ENCODE data around the gene DDX24.
"Not testable (repeated sequence)": the region's sequence is repeated elsewhere in the genome, so short reads cannot be mapped to it uniquely, and the experiment has no call there.

The DDX24 gene

DNA sequence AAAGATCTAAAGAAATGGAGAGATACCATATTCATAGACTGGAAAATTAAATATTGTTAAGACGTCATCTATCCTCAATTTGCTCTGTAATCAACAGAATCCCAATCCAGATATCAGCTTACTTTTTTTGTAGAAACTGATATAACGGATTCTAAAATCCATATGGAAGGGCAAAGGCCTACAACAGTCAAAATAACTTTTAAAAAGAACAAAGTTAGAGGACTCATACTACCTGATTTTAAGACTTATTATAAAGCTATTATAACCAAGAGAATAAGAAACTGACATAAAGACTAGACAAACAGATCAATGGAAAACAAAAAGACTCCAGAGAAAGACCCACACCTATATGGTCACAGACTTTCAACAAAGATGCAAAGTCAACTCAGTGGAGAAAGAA is 6.0 kb downstream of the DDX24 start:
- Histone ChIP-seq H3K18ac (ENCODE audit: low read depth in 1 of 2, low read length in 2 of 2) (no peak overlapping the region), H2AFZ (ENCODE audit: low read depth, low read length) (no peak overlapping the region), H3K27me3 (ENCODE audit: control insufficient read depth in 1 of 2, insufficient read depth in 1 of 2, low read length in 2 of 2) (no peaks in the 10 kb centered on the region), H3K79me1 (replicated peaks; ENCODE audit: low read length, poor library complexity, severe bottlenecking) (no peaks in the 10 kb centered on the region), H3K4ac (ENCODE audit: low read depth in 1 of 2, low read length in 2 of 2) (no peak overlapping the region), H2BK12ac (ENCODE audit: low read length in 2 of 2) (no peak overlapping the region), H3K4me2 (ENCODE audit: low read length, poor library complexity, severe bottlenecking) (no peak overlapping the region), H3K4me3 (ENCODE audit: insufficient read depth in 1 of 2, low read depth in 1 of 2, low read length in 2 of 2) (peak overlapping the region in 1 of 2 experiments; percentile 26), H3K23ac (ENCODE audit: low read length in 2 of 2) (no peak overlapping the region), H3K9me3 (ENCODE audit: control insufficient read depth, low read length) (peaks cover 22% of the 10 kb centered on the region), H2BK15ac (ENCODE audit: low read depth, poor library complexity, severe bottlenecking) (no peak overlapping the region), H3K14ac (ENCODE audit: low read length in 2 of 2) (no peak overlapping the region), H4K91ac (ENCODE audit: low read length) (no peak overlapping the region), H2AK5ac (ENCODE audit: low read length, severe bottlenecking) (no peak overlapping the region), H2BK5ac (ENCODE audit: low read depth, low read length, poor library complexity, severe bottlenecking) (no peak overlapping the region), H3K27ac (ENCODE audit: low read length, poor library complexity, severe bottlenecking) (no peak overlapping the region), H3K9ac (ENCODE audit: low read length) (no peak overlapping the region), H2BK120ac (ENCODE audit: low read depth, low read length) (no peak overlapping the region), H3K36me3 (ENCODE audit: control insufficient read depth in 1 of 2, insufficient read depth in 2 of 2, low read depth in 1 of 2, low read length in 2 of 2) (peaks cover 8 to 54% of the 10 kb centered on the region in 2 experiments), H3K4me1 (ENCODE audit: control insufficient read depth, insufficient read depth, low read depth, low read length) (peaks cover 5% of the 10 kb centered on the region), H4K8ac (ENCODE audit: low read length) (no peak overlapping the region)
- WGBS, result 100% methylated on average over 1 of the region's 2 CpGs
- DNase-seq, result no peak

DNA sequence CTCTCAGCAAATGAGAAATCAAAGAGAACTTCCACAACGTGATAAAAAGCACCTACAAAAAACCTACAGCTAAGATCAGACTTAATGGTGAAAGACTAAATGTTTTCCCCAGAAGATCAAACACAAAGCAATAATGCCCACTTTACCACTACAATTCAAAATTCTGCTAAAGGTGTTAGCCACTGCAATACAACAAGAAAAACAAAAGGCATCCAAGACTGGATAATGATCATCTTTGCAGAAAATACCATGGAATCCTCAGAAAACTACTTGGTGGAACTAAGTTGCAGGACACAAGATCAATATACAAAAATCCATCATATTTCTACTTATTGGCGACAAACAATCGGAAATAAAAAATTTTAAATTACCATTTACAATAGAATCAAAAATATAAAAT is 6.5 kb downstream of the DDX24 start:
- Histone ChIP-seq H2BK15ac (ENCODE audit: low read depth, poor library complexity, severe bottlenecking) (no peak overlapping the region), H2BK120ac (ENCODE audit: low read depth, low read length) (no peak overlapping the region), H3K4me3 (ENCODE audit: insufficient read depth in 1 of 2, low read depth in 1 of 2, low read length in 2 of 2) (no peak overlapping the region), H3K14ac (ENCODE audit: low read length in 2 of 2) (no peak overlapping the region), H2AK5ac (ENCODE audit: low read length, severe bottlenecking) (no peak overlapping the region), H2BK5ac (ENCODE audit: low read depth, low read length, poor library complexity, severe bottlenecking) (no peak overlapping the region), H3K27me3 (ENCODE audit: control insufficient read depth in 1 of 2, insufficient read depth in 1 of 2, low read length in 2 of 2) (no peaks in the 10 kb centered on the region), H2BK12ac (ENCODE audit: low read length in 2 of 2) (no peak overlapping the region), H3K79me1 (replicated peaks; ENCODE audit: low read length, poor library complexity, severe bottlenecking) (no peaks in the 10 kb centered on the region), H3K9ac (ENCODE audit: low read length) (no peak overlapping the region), H3K18ac (ENCODE audit: low read depth in 1 of 2, low read length in 2 of 2) (no peak overlapping the region), H3K27ac (ENCODE audit: low read length, poor library complexity, severe bottlenecking) (no peak overlapping the region), H3K23ac (ENCODE audit: low read length in 2 of 2) (no peak overlapping the region), H4K8ac (ENCODE audit: low read length) (no peak overlapping the region), H3K4me1 (ENCODE audit: control insufficient read depth, insufficient read depth, low read depth, low read length) (peaks cover 5% of the 10 kb centered on the region), H3K9me3 (ENCODE audit: control insufficient read depth, low read length) (peaks cover 27% of the 10 kb centered on the region), H3K4ac (ENCODE audit: low read depth in 1 of 2, low read length in 2 of 2) (no peak overlapping the region), H2AFZ (ENCODE audit: low read depth, low read length) (no peak overlapping the region), H4K91ac (ENCODE audit: low read length) (no peak overlapping the region), H3K4me2 (ENCODE audit: low read length, poor library complexity, severe bottlenecking) (no peak overlapping the region), H3K36me3 (ENCODE audit: control insufficient read depth in 1 of 2, insufficient read depth in 2 of 2, low read depth in 1 of 2, low read length in 2 of 2) (peaks cover 8 to 58% of the 10 kb centered on the region in 2 experiments)
- 89% methylated on average over 1 of the region's 3 CpGs for WGBS
- no peak for DNase-seq

DNA sequence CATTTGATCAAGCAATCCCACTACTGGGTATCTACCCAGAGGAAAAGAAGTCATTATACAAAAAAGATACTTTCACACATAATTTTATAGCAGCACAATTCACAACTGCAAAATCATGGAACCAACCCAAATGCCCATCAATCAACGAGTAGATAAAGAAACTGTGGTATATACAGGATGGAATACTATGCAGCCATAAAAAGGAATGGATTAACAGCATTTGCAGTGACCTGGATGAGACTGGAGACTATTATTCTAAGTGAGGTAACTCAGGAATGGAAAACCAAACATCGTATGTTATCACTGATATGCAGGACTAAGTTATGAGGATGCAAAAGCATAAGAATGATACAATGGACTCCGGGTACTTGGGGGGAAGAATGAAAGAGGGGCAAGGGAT is 8.9 kb downstream of the DDX24 start:
- H3K9me3 ChIP-seq (ENCODE audit: control insufficient read depth, low read length), result peaks cover 35% of the 10 kb centered on the region
- 100% methylated on average over 3 of the region's 3 CpGs for WGBS

DNA sequence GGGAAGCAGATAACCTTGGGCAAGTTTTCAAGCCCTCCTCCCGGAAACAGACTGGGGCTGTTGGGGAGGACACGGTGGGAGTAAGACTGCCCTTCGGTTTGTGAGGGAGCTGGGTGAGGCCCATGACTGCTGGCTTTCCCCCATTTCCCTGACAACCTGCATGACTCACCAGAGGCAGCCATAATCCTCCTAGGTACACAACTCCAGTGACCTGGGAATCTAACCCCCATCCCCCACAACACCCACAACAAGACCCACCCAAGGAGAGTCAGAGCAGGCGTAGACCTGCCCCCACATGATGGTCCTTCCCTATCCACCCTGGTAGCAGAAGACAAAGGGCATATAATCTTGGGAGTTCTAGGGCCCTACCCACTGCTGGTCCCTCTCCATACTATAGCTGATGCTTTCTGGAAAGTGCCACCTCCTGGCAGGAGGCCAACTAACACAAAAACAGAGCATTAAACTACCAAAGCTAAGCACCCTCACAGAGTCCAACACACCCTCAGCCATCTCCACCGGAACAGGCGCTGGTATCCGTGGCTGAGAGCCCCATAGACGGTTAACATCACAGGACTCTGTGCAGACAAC is 14.8 kb downstream of the DDX24 start:
- no peaks in the 10 kb centered on the region for H3K27me3 ChIP-seq (ENCODE audit: control insufficient read depth in 1 of 2, insufficient read depth in 1 of 2, low read length in 2 of 2)
- H4K91ac ChIP-seq (ENCODE audit: low read length), result no peak overlapping the region
- H3K79me1 ChIP-seq (replicated peaks; ENCODE audit: low read length, poor library complexity, severe bottlenecking), result peaks cover 3% of the 10 kb centered on the region
- 82% methylated on average over 8 of the region's 8 CpGs for WGBS
- H3K4ac ChIP-seq (ENCODE audit: low read depth in 1 of 2, low read length in 2 of 2), result no peak overlapping the region
- H2AK5ac ChIP-seq (ENCODE audit: low read length, severe bottlenecking), result peak overlapping the region; percentile 38
- no peak overlapping the region for H3K23ac ChIP-seq (ENCODE audit: low read length in 2 of 2)
- no peak overlapping the region for H3K9ac ChIP-seq (ENCODE audit: low read length)
- peak overlapping the region; percentile 16 for H3K4me2 ChIP-seq (ENCODE audit: low read length, poor library complexity, severe bottlenecking)
- no peak for DNase-seq
- H3K4me1 ChIP-seq (ENCODE audit: control insufficient read depth, insufficient read depth, low read depth, low read length), result peaks cover 18% of the 10 kb centered on the region
- no peak overlapping the region for H2BK15ac ChIP-seq (ENCODE audit: low read depth, poor library complexity, severe bottlenecking)
- H2AFZ ChIP-seq (ENCODE audit: low read depth, low read length), result no peak overlapping the region
- H3K4me3 ChIP-seq (ENCODE audit: insufficient read depth in 1 of 2, low read depth in 1 of 2, low read length in 2 of 2), result no peak overlapping the region
- H3K14ac ChIP-seq (ENCODE audit: low read length in 2 of 2), result no peak overlapping the region
- H3K9me3 ChIP-seq (ENCODE audit: control insufficient read depth, low read length), result peaks cover 13% of the 10 kb centered on the region
- peaks cover 4 to 26% of the 10 kb centered on the region in 2 experiments for H3K36me3 ChIP-seq (ENCODE audit: control insufficient read depth in 1 of 2, insufficient read depth in 2 of 2, low read depth in 1 of 2, low read length in 2 of 2)
- no peak overlapping the region for H3K27ac ChIP-seq (ENCODE audit: low read length, poor library complexity, severe bottlenecking)
- no peak overlapping the region for H4K8ac ChIP-seq (ENCODE audit: low read length)
- H2BK12ac ChIP-seq (ENCODE audit: low read length in 2 of 2), result no peak overlapping the region
- no peak overlapping the region for H2BK120ac ChIP-seq (ENCODE audit: low read depth, low read length)
- no peak overlapping the region for H2BK5ac ChIP-seq (ENCODE audit: low read depth, low read length, poor library complexity, severe bottlenecking)
- H3K18ac ChIP-seq (ENCODE audit: low read depth in 1 of 2, low read length in 2 of 2), result no peak overlapping the region

More for the DNA sequence above, 8.9 kb downstream of the DDX24 start:
- H3K4me3 ChIP-seq (ENCODE audit: insufficient read depth in 1 of 2, low read depth in 1 of 2, low read length in 2 of 2); H2AK5ac ChIP-seq (ENCODE audit: low read length, severe bottlenecking); H2BK5ac ChIP-seq (ENCODE audit: low read depth, low read length, poor library complexity, severe bottlenecking); H4K8ac ChIP-seq (ENCODE audit: low read length); H2BK12ac ChIP-seq (ENCODE audit: low read length in 2 of 2); H3K18ac ChIP-seq (ENCODE audit: low read depth in 1 of 2, low read length in 2 of 2); H2BK120ac ChIP-seq (ENCODE audit: low read depth, low read length); H3K27me3 ChIP-seq (ENCODE audit: control insufficient read depth in 1 of 2, insufficient read depth in 1 of 2, low read length in 2 of 2); H4K91ac ChIP-seq (ENCODE audit: low read length); H3K23ac ChIP-seq (ENCODE audit: low read length in 2 of 2); H3K4me1 ChIP-seq (ENCODE audit: control insufficient read depth, insufficient read depth, low read depth, low read length); H2BK15ac ChIP-seq (ENCODE audit: low read depth, poor library complexity, severe bottlenecking); H3K27ac ChIP-seq (ENCODE audit: low read length, poor library complexity, severe bottlenecking); DNase-seq; H3K4ac ChIP-seq (ENCODE audit: low read depth in 1 of 2, low read length in 2 of 2); H3K14ac ChIP-seq (ENCODE audit: low read length in 2 of 2); H3K4me2 ChIP-seq (ENCODE audit: low read length, poor library complexity, severe bottlenecking); H2AFZ ChIP-seq (ENCODE audit: low read depth, low read length); H3K9ac ChIP-seq (ENCODE audit: low read length); H3K79me1 ChIP-seq (replicated peaks; ENCODE audit: low read length, poor library complexity, severe bottlenecking): not testable (repeated sequence)
- peaks cover under 1 to 36% of the 10 kb centered on the region in 2 experiments for H3K36me3 ChIP-seq (ENCODE audit: control insufficient read depth in 1 of 2, insufficient read depth in 2 of 2, low read depth in 1 of 2, low read length in 2 of 2)
